ENCODE measurements around the gene RIMBP2.

- TF ChIP-seq EZH2 (IDR thresholded peaks at IDR 0.05; ENCODE audit: borderline replicate concordance, low read depth, low read length, poor library complexity, severe bottlenecking) (no peak), CTCF (conservative IDR thresholded peaks at IDR 0.05; ENCODE audit: low read depth, low read length) (no peak)
Measured at GRCh38 chr12:130705178-130705822, 10.8 kb downstream of the RIMBP2 start.
